Epithelial cell of esophagus (primary cell): ENCODE data around the gene METTL16.
A peak's percentile ranks its signal among the peaks of the same experiment; 100 is the strongest.
"Not testable (repeated sequence)": the region's sequence is repeated elsewhere in the genome, so short reads cannot be mapped to it uniquely, and the experiment has no call there.

ENCODE experiments used
- DNase-seq: peaks from one replicate; pipeline ENCODE4 v3.0.0; 2010; ENCODE audit warnings: low read depth
- H3K4me3 ChIP-seq: 2 replicates; pipeline ENCODE4 v1.5.1; 2011; ENCODE audit warnings: mild to moderate bottlenecking, low read length, control low read depth
- TF ChIP-seq, protein P1 (sequence below): IDR thresholded peaks from 2 replicates; pipeline ENCODE4 v1.5.1; 2011; ENCODE audit warnings: low read depth, mild to moderate bottlenecking, low read length, control low read depth, inconsistent platforms; ENCODE audit not compliant: insufficient read depth; ENCODE audit errors: missing control alignments

Gene METTL16

DNA sequence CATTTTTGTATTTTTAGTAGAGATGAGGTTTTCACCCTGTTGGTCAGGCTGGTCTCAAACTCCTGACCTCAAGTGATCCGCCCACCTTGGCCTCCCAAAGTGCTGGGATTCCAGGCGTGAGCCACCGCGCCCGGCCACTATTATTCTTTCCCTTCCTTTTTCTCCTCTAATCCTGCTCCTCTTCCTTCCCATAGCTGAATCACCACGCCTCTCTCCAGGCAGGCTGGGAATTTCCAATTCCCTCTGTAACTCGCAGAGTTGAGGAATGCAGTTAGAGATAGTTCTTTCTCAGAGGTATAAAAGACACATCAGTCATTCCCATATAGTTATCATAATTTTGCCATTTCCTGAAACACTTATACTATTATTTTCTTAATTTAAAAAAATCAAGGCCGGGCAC lies 11.2 kb downstream of the METTL16 start:
- no peak overlapping the region for H3K4me3 ChIP-seq
- peak; percentile 25 for DNase-seq
- TF ChIP-seq, protein P1, sequence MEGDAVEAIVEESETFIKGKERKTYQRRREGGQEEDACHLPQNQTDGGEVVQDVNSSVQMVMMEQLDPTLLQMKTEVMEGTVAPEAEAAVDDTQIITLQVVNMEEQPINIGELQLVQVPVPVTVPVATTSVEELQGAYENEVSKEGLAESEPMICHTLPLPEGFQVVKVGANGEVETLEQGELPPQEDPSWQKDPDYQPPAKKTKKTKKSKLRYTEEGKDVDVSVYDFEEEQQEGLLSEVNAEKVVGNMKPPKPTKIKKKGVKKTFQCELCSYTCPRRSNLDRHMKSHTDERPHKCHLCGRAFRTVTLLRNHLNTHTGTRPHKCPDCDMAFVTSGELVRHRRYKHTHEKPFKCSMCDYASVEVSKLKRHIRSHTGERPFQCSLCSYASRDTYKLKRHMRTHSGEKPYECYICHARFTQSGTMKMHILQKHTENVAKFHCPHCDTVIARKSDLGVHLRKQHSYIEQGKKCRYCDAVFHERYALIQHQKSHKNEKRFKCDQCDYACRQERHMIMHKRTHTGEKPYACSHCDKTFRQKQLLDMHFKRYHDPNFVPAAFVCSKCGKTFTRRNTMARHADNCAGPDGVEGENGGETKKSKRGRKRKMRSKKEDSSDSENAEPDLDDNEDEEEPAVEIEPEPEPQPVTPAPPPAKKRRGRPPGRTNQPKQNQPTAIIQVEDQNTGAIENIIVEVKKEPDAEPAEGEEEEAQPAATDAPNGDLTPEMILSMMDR: no peak

DNA sequence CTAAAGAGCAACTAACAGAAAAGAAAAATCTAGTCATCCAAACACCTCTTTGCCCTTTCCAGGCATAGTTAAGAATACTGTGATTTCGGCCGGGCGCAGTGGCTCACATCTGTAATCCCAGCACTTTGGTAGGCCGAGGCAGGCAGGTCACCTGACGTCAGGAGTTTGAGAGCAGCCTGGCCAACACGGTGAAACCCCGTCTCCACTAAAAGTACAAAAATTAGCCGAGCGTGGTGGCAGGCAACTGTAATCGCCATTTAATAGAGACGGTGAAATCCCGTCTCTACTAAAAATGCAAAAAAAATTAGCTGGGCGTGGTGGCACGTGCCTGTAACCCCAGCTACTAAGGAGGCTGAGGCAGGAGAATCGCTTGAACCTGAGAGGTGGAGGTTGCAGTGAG lies 22.4 kb downstream of the METTL16 start:
- H3K4me3 ChIP-seq, DNase-seq: not testable (repeated sequence)

DNA sequence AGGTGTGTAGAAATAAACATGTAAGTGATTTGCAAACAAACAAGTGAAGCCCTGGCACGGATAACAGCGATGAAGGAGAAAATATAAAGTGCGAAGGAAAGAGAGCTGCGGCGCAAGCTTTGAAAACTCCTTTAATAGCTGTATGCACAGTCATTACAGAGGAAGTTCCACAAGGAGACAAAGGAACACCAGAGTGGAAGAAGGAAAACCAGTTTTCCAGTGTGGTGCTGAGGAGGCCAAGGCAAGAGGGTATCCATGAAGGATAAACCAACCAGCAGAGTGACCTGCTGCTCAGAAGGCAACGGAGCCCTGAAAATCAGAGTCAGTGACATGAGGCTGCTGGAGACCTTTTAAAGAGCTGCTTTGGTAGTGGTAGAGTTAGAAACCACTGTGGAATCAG lies 24.4 kb downstream of the METTL16 start:
- H3K4me3 ChIP-seq: no peak overlapping the region
- peak; percentile 59 for DNase-seq
- TF ChIP-seq, protein P1: no peak

DNA sequence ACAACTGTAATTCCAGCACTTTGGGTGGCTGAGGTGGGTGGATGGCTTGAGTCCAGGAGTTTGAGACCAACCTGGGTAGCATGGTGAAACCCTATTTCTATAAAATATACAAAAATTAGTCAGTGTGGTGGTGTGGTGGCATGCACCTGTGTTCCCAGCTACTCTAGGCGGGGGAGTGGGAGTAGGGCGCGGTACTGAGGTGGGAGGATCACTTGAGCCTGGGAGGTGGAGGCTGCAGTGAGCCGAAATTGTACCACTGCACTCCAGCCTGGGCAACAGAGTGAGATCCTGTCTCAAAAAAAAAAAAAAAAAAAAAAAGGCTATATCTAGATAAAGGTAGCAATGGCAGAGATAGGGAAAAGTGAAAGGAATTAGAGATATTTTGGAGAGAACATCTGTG lies 25.0 kb downstream of the METTL16 start:
- H3K4me3 ChIP-seq, DNase-seq: not testable (repeated sequence)

DNA sequence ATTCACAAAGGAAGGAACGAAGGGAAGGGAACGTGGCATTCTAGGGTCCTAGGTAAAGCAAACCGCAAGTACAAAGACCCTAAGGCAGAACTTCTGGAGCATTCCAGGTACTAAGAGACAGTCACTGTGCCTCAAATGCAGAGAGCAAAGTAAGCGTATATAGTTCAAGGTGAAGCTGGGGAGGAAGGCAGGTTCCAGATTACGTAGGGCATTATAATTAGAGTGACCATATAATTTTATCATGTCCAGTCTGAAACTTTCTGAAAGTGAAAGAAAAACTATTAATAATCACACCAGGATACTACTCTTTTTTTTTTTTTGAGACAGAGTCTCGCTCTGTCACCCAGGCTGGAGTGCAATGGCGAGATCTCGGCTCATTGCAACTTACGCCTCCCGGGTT lies 25.7 kb downstream of the METTL16 start:
- TF ChIP-seq, protein P1: no peak
- no peak for DNase-seq
- peak overlapping the region; percentile 41 for H3K4me3 ChIP-seq

DNA sequence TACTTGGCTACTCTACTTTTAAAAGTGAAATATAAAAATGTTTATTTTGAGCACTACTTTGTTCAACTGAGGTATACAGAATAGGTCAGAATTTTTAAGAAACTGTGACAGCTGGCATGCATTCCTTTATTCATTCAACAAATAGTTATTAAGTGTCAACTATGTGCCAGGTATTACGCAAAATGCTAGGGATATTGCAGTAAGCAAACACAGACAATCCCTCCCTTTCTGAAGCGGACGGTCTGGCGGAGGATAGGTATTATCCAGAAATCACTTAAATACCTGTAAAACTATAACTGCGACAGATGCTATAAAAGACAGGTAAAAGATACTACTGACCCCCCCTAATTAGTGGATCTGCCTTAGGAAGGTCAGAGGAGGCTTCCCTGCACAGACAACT lies 26.1 kb downstream of the METTL16 start:
- DNase-seq: peak; percentile 82
- TF ChIP-seq, protein P1: no peak
- peak overlapping the region; percentile 41 for H3K4me3 ChIP-seq

DNA sequence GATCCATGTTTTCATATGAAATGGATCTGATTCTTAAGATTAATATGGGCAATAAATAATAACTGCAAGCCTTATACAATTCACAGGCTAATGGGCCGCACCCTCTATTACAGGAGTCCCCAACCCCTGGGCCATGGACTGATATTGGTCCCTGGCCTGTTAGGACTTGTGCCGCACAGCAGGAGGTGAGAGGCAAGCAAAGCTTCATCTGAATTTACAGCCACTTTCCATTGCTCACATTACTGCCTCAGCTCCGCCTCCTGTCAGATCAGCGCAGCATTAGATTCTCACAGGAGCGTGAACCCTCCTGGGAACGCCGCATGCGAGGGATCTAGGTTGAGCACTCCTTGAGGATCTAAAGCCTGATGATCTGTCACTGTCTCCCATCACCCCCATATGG lies 26.8 kb downstream of the METTL16 start:
- TF ChIP-seq, protein P1: no peak
- peak; percentile 91 for DNase-seq
- H3K4me3 ChIP-seq: peak overlapping the region; percentile 41

DNA sequence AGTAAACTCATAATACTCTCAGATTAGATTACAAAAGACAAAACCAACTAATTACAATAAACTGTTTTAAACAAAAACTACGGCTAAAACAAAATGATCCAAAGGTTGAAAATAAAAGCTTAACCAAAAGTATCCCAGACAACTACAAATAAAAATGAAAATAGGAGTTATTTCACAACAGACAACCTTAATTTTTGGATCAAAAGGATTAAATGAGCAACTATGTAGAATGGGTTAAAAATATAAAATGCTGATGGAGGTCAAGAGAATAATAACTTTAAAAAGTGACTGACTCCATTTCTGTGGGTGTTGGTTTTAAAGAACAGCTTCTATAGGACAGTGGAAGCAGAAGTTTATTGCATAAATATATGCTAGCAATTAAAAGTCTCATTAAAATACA lies 28.6 kb downstream of the METTL16 start:
- TF ChIP-seq, protein P1: no peak
- DNase-seq: no peak
- H3K4me3 ChIP-seq: no peak overlapping the region
